Prostate gland (tissue), 2 donors: ENCODE results near the gene MSANTD2.

Experiments
- CTCF ChIP-seq, 4 experiments: fragments of 200-600 bp in 2 of 4; fragments of 450-650 bp in 2 of 4; sonication (generic) in 2 of 4; IDR thresholded peaks; 1 replicate in 3 of 4; 2 replicates in 1 of 4; pipeline ENCODE4 v1.5.1; 2016 to 2019; ENCODE audit warnings: antibody characterized with exemption in 4 of 4, mild to moderate bottlenecking in 2 of 4, moderate library complexity in 2 of 4
- POLR2A ChIP-seq: fragments of 450-650 bp; IDR thresholded peaks from one replicate; pipeline ENCODE4 v1.6.1; 2016; ENCODE audit warnings: antibody characterized with exemption, mild to moderate bottlenecking

DNA sequence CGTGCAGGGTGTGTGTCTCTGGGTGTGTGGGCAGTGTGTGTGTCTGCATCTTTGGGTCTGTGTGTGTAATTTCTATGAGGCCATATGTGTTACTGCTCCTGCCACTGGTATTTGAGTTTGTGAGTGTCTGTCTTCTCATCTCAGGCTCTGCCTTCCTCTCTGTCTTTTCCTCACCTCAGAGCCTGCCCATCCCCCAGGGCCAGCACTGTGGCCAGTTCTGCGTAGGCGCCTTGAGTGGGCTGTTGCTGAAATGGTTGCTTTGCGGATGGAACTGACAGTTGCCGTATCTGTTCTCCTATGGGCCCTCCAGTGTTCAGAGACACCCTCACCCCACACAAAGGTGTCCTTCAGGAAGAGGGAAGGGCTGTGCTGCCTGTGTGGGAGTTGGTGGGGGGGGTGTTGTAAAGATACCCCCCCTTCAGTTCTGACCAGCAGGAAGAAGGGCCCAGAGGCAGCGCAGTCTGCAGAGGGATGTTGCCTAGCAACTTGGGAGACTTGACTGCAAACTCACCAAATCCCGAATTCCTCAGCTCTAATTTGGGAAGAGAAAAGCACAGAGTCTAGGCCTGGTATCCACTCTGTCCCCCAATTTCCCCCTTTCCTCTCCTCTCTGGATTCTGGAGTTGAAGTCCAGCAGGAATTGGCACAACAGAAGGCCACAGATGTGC, 62.4 kb downstream of the MSANTD2 start:
- TF ChIP-seq CTCF (IDR thresholded peaks at IDR 0.05) (no peak), POLR2A (no peak)
